ENCODE results near the gene PPP6R2. TPM values are rescaled to one million over a fixed set of nuclear protein-coding genes. Genes with fewer than 3 reads are reported as not detected.

PPP6R2 gene
- total RNA-seq, 1 experiment from 2014 or later, result 42.6 TPM

- H3K27ac ChIP-seq (ENCODE audit: insufficient read length, low read depth, low read length), result no peak within 1 kb of the TSS
- peak within 1 kb of the TSS; percentile 7 for H3K4me2 ChIP-seq (ENCODE audit: insufficient read depth, insufficient read length, low read length)
- H3K9me3 Mint-ChIP-seq, result no peaks in the 10 kb centered on the region
- no peak within 1 kb of the TSS for H2AK5ac ChIP-seq (ENCODE audit: insufficient read length, low read length)
- H3K4ac ChIP-seq (ENCODE audit: low read depth, low read length), result no peak within 1 kb of the TSS
- H2BK12ac ChIP-seq (ENCODE audit: insufficient read length, low read depth, low read length), result no peak within 1 kb of the TSS
- H3K9me3 ChIP-seq (ENCODE audit: control insufficient read depth, low read depth, low read length), result no peaks in the 10 kb centered on the region
- no peaks in the 10 kb centered on the region for H4K20me1 ChIP-seq (ENCODE audit: control insufficient read depth, insufficient read depth, insufficient read length)
- H2BK120ac ChIP-seq (ENCODE audit: low read depth, low read length, poor library complexity, severe bottlenecking), result no peak within 1 kb of the TSS
- H4K5ac ChIP-seq (ENCODE audit: insufficient read length, low read depth, low read length), result no peak within 1 kb of the TSS
- H3K4me1 Mint-ChIP-seq, result peaks cover 11 to 14% of the 10 kb centered on the region in 2 experiments
- no peak within 1 kb of the TSS for H3T11ph ChIP-seq (ENCODE audit: low read length)
- peak within 1 kb of the TSS; percentile 46 for H3K18ac ChIP-seq (ENCODE audit: insufficient read length, low read depth, low read length)
- H3K4me3 Mint-ChIP-seq, result peak within 1 kb of the TSS; percentile 72 to 84
- H3K27ac Mint-ChIP-seq, result no peak within 1 kb of the TSS
- no peaks in the 10 kb centered on the region for H3K79me1 ChIP-seq (ENCODE audit: insufficient read depth, low read depth, low read length, poor library complexity, severe bottlenecking)
- no peak within 1 kb of the TSS for H2BK5ac ChIP-seq (ENCODE audit: insufficient read length, low read length)
- DNase-seq, result peak; percentile 79
- H2AFZ ChIP-seq (ENCODE audit: low read length), result no peak within 1 kb of the TSS
- peaks cover 36% of the 10 kb centered on the region for H3K27me3 Mint-ChIP-seq (ENCODE audit: low read depth)
- H3K14ac ChIP-seq (ENCODE audit: insufficient read depth, low read length), result peak within 1 kb of the TSS; percentile 73
- WGBS (ENCODE audit: extremely low coverage, insufficient read length, low lambda C conversion rate), result no CpG with 5 or more reads among the region's 70 CpGs
- H3K4me1 ChIP-seq (ENCODE audit: insufficient read depth, low read length), result no peaks in the 10 kb centered on the region
- H3K23ac ChIP-seq (ENCODE audit: insufficient read length, low read depth, low read length), result no peak within 1 kb of the TSS
- no peak within 1 kb of the TSS for H3K9ac ChIP-seq (ENCODE audit: extremely low read depth, insufficient read length, low read length)
- no peak within 1 kb of the TSS for H3K56ac ChIP-seq (ENCODE audit: insufficient read length, low read depth, low read length)
- no peaks in the 10 kb centered on the region for H3K79me2 ChIP-seq (ENCODE audit: insufficient read depth, low read length)
- no peak within 1 kb of the TSS for H4K8ac ChIP-seq (replicated peaks; ENCODE audit: insufficient read length, low read depth, low read length)
- peaks cover 7% of the 10 kb centered on the region for H3K23me2 ChIP-seq (ENCODE audit: insufficient read length, low read depth, low read length, poor library complexity, severe bottlenecking)
- peaks cover 9% of the 10 kb centered on the region; the same call in 1 of the 2 replicates for H3K27me3 ChIP-seq (ENCODE audit: insufficient read depth, low read length)
- TF ChIP-seq CTCF (conservative IDR thresholded peaks at IDR 0.05), result no peak
- H2BK20ac ChIP-seq (ENCODE audit: low read depth, low read length, poor library complexity, severe bottlenecking), result no peak within 1 kb of the TSS
- H2BK15ac ChIP-seq (ENCODE audit: low read depth, low read length), result no peak within 1 kb of the TSS; the same call in 1 of the 2 replicates
- H3K36me3 Mint-ChIP-seq (ENCODE audit: insufficient read depth in 1 of 3, low read depth in 3 of 3), result peaks cover 0 to 2% (median 0%) of the 10 kb centered on the region in 3 experiments; a peak in 1 of 7 replicates
- H4K91ac ChIP-seq (ENCODE audit: insufficient read length, low read depth, low read length), result no peak within 1 kb of the TSS
Measured at GRCh38 chr22:50481440-50482106, 138.4 kb downstream of the PPP6R2 start, which contains the start of gene ADM2. TSS of gene ADM2 (plus strand) at chr22:50481543. CDS start at chr22:50481848, 305 bp downstream.

Measured in H9 (cell line).